HepG2 (cell line): ENCODE results near the gene SAA4. TPM values are rescaled to one million over a fixed set of nuclear protein-coding genes. Genes with fewer than 3 reads are reported as not detected.

ENCODE experiments used
- HDAC2 ChIP-seq: sonication (generic); formaldehyde crosslinking; IDR thresholded peaks from 2 replicates; pipeline ENCODE4 v1.4.0; 2020; ENCODE audit warnings: missing genetic modification reagents
- HHEX ChIP-seq: IDR thresholded peaks from 2 replicates; pipeline ENCODE4 v1.6.1; 2016; ENCODE audit warnings: control low read depth
- KDM5A ChIP-seq: fragments of 200-600 bp; sonication (generic); IDR thresholded peaks from 2 replicates; pipeline ENCODE4 v1.7.0; 2018; ENCODE audit warnings: antibody characterized with exemption, mild to moderate bottlenecking, low read length, borderline replicate concordance
- KLF9 ChIP-seq: IDR thresholded peaks from 2 replicates; pipeline ENCODE4 v1.6.1; 2016; ENCODE audit warnings: low read depth
- MIER3 ChIP-seq: IDR thresholded peaks from 2 replicates; pipeline ENCODE4 v1.6.1; 2016; ENCODE audit warnings: missing compliant biosample characterization, borderline replicate concordance
- MIXL1 ChIP-seq: IDR thresholded peaks from 2 replicates; pipeline ENCODE4 v1.6.1; 2016
- RCOR2 ChIP-seq: IDR thresholded peaks from 2 replicates; pipeline ENCODE4 v1.6.1; 2016; ENCODE audit warnings: missing biosample characterization, missing genetic modification reagents
- SNAI1 ChIP-seq: sonication (generic); formaldehyde crosslinking; IDR thresholded peaks from 2 replicates; pipeline ENCODE4 v1.5.0; 2020; ENCODE audit warnings: mild to moderate bottlenecking, missing genetic modification reagents, borderline replicate concordance
- SOX5 ChIP-seq: IDR thresholded peaks from 2 replicates; pipeline ENCODE4 v1.6.1; 2016; ENCODE audit warnings: borderline replicate concordance
- SP5 ChIP-seq: IDR thresholded peaks from 2 replicates; pipeline ENCODE4 v1.6.1; 2016; ENCODE audit warnings: low read depth, borderline replicate concordance
- ZFP1 ChIP-seq: IDR thresholded peaks from 2 replicates; pipeline ENCODE4 v1.6.1; 2016
- ZFP90 ChIP-seq: sonication (generic); formaldehyde crosslinking; IDR thresholded peaks from 2 replicates; pipeline ENCODE4 v1.8.0; 2022; ENCODE audit warnings: missing genetic modification reagents, mild to moderate bottlenecking, inconsistent platforms, borderline replicate concordance
- ZMYM2 ChIP-seq: sonication (generic); formaldehyde crosslinking; IDR thresholded peaks from 2 replicates; pipeline ENCODE4 v1.8.0; 2022; ENCODE audit warnings: mild to moderate bottlenecking, missing genetic modification reagents
- ZNF367 ChIP-seq: sonication (generic); formaldehyde crosslinking; IDR thresholded peaks from 2 replicates; pipeline ENCODE4 v1.4.0; 2020; ENCODE audit warnings: missing genetic modification reagents, borderline replicate concordance
- ZNF430 ChIP-seq: sonication (generic); formaldehyde crosslinking; IDR thresholded peaks from 2 replicates; pipeline ENCODE4 v1.9.0; 2021; ENCODE audit warnings: mild to moderate bottlenecking, missing genetic modification reagents
- ZNF644 ChIP-seq: IDR thresholded peaks from 2 replicates; pipeline ENCODE4 v1.6.1; 2016; ENCODE audit warnings: low read depth
- ZSCAN31 ChIP-seq: sonication (generic); formaldehyde crosslinking; IDR thresholded peaks from 2 replicates; pipeline ENCODE4 v1.5.0; 2020; ENCODE audit warnings: low read depth, mild to moderate bottlenecking, missing genetic modification reagents
- polyA plus RNA-seq, 8 experiments: library from polyadenylated mRNA; depleted of rRNA in 3 of 8; stranded (reverse) in 7 of 8; unstranded in 1 of 8; fragments of >200 nt; fragmentation: Illumina TruSeq in 4 of 8; extraction: Trizol in 4 of 8; gene quantifications; 2 replicates each; pipeline versions ENCODE4 v1.2.1 to v1.2.3, GENCODE V29; 2011 to 2016; ENCODE audit warnings: low read depth in 4 of 8, missing spikeins in 1 of 8, mixed read lengths in 1 of 8; ENCODE audit not compliant: insufficient read depth in 1 of 8
- total RNA-seq, 5 experiments: library from RNA; depleted of rRNA; stranded (reverse); fragments of >200 nt; fragmentation: Illumina TruSeq; extraction: Trizol; gene quantifications; 2 replicates each; pipeline ENCODE4 v1.2.3, GENCODE V29; 2016; ENCODE audit warnings: low read depth in 1 of 5
- TF ChIP-seq, protein P1 (sequence below): sonication (generic); formaldehyde crosslinking; IDR thresholded peaks from 2 replicates; pipeline ENCODE4 v1.4.0; 2020; ENCODE audit warnings: missing genetic modification reagents; ENCODE audit errors: not compliant biosample characterization
- TF ChIP-seq, protein P2 (sequence below): sonication (generic); formaldehyde crosslinking; IDR thresholded peaks from 2 replicates; pipeline ENCODE4 v1.9.0; 2021; ENCODE audit warnings: missing genetic modification reagents, mild to moderate bottlenecking, borderline replicate concordance
- TF ChIP-seq, protein P3 (sequence below): sonication (generic); formaldehyde crosslinking; IDR thresholded peaks from 2 replicates; pipeline ENCODE4 v1.4.0; 2020; ENCODE audit warnings: missing genetic modification reagents
- TF ChIP-seq, protein P4 (sequence below): sonication (generic); formaldehyde crosslinking; IDR thresholded peaks from 2 replicates; pipeline ENCODE4 v1.5.0; 2020; ENCODE audit warnings: mild to moderate bottlenecking, missing genetic modification reagents
- TF ChIP-seq, protein P5 (sequence below): IDR thresholded peaks from 2 replicates; pipeline ENCODE4 v1.6.1; 2012; ENCODE audit warnings: inconsistent platforms
- TF ChIP-seq, protein P6 (sequence below): IDR thresholded peaks from 2 replicates; pipeline ENCODE4 v1.6.1; 2016

SAA4 gene
- total and polyA plus RNA-seq, 2 of the 13 experiments (the other 11 are each of a cell fraction or from before 2014, with no cell fraction given), result 53.4 to 253 TPM

DNA sequence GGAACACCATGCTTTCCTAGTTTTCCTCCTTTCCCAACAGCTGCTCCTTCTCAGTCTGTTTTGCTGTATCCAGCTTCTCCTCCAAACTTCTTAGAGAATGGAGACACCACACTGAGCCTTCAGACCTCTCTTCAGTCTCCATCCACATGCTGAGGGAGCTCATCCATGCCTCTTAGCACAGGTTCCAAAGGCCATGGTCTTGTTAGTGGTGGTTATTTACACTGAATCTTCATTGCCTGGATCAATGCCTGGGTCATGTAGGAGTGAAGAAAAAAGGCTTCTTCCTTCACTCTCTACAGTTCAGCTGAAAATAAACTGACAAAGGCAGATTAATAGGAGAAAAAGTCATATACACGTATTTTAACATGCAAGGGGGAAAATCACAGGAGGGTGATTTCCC, 3.1 kb upstream of the SAA4 start (continued):
- TF ChIP-seq MIER3 (CRISPR knock-in tag) (peak; percentile 61; the same call in 1 of the 2 replicates), ZSCAN31 (no peak), ZFP90 (CRISPR knock-in tag) (no peak), MIXL1 (CRISPR knock-in tag) (peak; percentile 79), HHEX (CRISPR knock-in tag) (no peak), SNAI1 (no peak), RCOR2 (peak; percentile 29; the same call in 1 of the 2 replicates), KDM5A (no peak), ZFP1 (CRISPR knock-in tag) (no peak), KLF9 (CRISPR knock-in tag) (no peak), SOX5 (CRISPR knock-in tag) (peak; percentile 42; the same call in 1 of the 2 replicates), ZNF644 (peak; percentile 92), ZNF367 (no peak), SP5 (CRISPR knock-in tag) (no peak), ZMYM2 (CRISPR knock-in tag) (peak; percentile 51; the same call in 1 of the 2 replicates), HDAC2 (CRISPR knock-in tag) (peak; percentile 20; the same call in 1 of the 2 replicates), ZNF430 (CRISPR knock-in tag) (0 out of 2 replicates have a peak, but pooled peaks have one; percentile 47)
- TF ChIP-seq, protein P1, sequence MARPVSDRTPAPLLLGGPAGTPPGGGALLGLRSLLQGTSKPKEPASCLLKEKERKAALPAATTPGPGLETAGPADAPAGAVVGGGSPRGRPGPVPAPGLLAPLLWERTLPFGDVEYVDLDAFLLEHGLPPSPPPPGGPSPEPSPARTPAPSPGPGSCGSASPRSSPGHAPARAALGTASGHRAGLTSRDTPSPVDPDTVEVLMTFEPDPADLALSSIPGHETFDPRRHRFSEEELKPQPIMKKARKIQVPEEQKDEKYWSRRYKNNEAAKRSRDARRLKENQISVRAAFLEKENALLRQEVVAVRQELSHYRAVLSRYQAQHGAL (CRISPR knock-in tag), result no peak
- TF ChIP-seq, protein P2, sequence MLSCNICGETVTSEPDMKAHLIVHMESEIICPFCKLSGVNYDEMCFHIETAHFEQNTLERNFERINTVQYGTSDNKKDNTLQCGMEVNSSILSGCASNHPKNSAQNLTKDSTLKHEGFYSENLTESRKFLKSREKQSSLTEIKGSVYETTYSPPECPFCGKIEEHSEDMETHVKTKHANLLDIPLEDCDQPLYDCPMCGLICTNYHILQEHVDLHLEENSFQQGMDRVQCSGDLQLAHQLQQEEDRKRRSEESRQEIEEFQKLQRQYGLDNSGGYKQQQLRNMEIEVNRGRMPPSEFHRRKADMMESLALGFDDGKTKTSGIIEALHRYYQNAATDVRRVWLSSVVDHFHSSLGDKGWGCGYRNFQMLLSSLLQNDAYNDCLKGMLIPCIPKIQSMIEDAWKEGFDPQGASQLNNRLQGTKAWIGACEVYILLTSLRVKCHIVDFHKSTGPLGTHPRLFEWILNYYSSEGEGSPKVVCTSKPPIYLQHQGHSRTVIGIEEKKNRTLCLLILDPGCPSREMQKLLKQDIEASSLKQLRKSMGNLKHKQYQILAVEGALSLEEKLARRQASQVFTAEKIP (CRISPR knock-in tag), result no peak
- TF ChIP-seq, protein P3, sequence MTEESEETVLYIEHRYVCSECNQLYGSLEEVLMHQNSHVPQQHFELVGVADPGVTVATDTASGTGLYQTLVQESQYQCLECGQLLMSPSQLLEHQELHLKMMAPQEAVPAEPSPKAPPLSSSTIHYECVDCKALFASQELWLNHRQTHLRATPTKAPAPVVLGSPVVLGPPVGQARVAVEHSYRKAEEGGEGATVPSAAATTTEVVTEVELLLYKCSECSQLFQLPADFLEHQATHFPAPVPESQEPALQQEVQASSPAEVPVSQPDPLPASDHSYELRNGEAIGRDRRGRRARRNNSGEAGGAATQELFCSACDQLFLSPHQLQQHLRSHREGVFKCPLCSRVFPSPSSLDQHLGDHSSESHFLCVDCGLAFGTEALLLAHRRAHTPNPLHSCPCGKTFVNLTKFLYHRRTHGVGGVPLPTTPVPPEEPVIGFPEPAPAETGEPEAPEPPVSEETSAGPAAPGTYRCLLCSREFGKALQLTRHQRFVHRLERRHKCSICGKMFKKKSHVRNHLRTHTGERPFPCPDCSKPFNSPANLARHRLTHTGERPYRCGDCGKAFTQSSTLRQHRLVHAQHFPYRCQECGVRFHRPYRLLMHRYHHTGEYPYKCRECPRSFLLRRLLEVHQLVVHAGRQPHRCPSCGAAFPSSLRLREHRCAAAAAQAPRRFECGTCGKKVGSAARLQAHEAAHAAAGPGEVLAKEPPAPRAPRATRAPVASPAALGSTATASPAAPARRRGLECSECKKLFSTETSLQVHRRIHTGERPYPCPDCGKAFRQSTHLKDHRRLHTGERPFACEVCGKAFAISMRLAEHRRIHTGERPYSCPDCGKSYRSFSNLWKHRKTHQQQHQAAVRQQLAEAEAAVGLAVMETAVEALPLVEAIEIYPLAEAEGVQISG (CRISPR knock-in tag), result no peak
- TF ChIP-seq, protein P4, sequence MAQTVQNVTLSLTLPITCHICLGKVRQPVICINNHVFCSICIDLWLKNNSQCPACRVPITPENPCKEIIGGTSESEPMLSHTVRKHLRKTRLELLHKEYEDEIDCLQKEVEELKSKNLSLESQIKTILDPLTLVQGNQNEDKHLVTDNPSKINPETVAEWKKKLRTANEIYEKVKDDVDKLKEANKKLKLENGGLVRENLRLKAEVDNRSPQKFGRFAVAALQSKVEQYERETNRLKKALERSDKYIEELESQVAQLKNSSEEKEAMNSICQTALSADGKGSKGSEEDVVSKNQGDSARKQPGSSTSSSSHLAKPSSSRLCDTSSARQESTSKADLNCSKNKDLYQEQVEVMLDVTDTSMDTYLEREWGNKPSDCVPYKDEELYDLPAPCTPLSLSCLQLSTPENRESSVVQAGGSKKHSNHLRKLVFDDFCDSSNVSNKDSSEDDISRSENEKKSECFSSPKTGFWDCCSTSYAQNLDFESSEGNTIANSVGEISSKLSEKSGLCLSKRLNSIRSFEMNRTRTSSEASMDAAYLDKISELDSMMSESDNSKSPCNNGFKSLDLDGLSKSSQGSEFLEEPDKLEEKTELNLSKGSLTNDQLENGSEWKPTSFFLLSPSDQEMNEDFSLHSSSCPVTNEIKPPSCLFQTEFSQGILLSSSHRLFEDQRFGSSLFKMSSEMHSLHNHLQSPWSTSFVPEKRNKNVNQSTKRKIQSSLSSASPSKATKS (CRISPR knock-in tag), result no peak
- TF ChIP-seq, protein P5, sequence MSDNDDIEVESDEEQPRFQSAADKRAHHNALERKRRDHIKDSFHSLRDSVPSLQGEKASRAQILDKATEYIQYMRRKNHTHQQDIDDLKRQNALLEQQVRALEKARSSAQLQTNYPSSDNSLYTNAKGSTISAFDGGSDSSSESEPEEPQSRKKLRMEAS, result peak; percentile 36; the same call in 1 of the 2 replicates
- TF ChIP-seq, protein P6, sequence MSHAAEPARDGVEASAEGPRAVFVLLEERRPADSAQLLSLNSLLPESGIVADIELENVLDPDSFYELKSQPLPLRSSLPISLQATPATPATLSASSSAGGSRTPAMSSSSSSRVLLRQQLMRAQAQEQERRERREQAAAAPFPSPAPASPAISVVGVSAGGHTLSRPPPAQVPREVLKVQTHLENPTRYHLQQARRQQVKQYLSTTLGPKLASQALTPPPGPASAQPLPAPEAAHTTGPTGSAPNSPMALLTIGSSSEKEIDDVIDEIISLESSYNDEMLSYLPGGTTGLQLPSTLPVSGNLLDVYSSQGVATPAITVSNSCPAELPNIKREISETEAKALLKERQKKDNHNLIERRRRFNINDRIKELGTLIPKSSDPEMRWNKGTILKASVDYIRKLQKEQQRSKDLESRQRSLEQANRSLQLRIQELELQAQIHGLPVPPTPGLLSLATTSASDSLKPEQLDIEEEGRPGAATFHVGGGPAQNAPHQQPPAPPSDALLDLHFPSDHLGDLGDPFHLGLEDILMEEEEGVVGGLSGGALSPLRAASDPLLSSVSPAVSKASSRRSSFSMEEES (CRISPR knock-in tag), result 0 out of 2 replicates have a peak, but pooled peaks have one; percentile 17
